ENCODE results near the gene LBH. TPM values are rescaled to one million over a fixed set of nuclear protein-coding genes. Genes with fewer than 3 reads are reported as not detected.

The LBH gene
- total RNA-seq, 1 experiment from 2014 or later: 1.2 TPM

DNA sequence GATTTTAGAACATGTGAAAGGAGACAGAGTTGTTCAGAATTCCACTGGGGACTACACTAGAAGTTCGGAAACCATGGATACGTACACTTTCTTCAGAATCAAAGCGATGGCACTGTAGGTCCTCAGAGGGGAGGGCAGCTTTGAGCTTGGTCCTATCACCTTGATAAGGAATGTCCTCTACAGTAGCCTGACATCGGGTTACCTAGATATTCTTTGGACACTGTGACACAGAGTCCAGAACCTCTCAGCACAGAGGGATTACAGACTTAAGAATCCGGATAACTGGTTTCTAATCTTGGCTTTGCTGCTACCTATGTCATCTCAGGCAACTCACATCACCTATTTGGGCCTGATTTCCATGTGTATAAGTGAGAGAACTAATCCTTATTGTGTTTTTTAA is 14.0 kb downstream of the LBH start (continued):
- no peak for TF ChIP-seq POLR2A (IDR thresholded peaks at IDR 0.05; ENCODE audit: borderline replicate concordance, extremely low read depth, insufficient read depth, insufficient read length)

DNA sequence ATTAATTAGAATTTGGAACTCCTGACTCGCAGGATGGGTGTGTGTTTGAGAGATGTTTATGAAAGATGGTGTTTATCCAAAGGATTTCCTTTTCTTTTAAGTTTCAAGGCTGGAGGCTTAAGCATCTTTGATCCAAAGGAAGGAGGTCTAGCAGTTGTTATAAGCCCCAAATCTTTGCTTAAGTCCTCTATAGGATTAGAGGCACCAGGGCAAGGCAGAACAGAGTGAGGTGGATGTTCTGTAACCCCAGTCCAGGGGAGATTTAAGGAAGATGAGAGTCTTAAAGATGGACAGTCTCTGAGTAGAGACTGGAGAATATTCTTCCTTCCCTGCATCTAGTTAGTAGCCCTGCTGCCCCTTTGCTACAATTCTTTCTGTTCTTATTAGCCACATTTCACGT is 17.5 kb downstream of the LBH start:
- H3K4me1 ChIP-seq (ENCODE audit: control insufficient read depth in 1 of 2, insufficient read depth in 2 of 2, low read length in 2 of 2): peaks cover 0 to 10% of the 10 kb centered on the region in 2 experiments; a peak in 2 of 4 replicates

More for the DNA sequence above, 17.5 kb downstream of the LBH start:
- RAD21 ChIA-PET (ENCODE audit: low non-redundant PET in 1 of 2, low total read pairs in 2 of 2, uncharacterized antibody in 2 of 2, unreplicated experiment in 2 of 2): no interaction called here
- ATAC-seq (no peak), DNase-seq (ENCODE audit: low read depth, low spot score) (no peak)
- Histone ChIP-seq H3K27me3 (ENCODE audit: insufficient read depth, low read length) (no peaks in the 10 kb centered on the region), H3K27ac (ENCODE audit: low read depth, low read length) (no peak overlapping the region), H3K9ac (ENCODE audit: low read length) (no peak overlapping the region), H4K20me1 (ENCODE audit: insufficient read depth) (no peaks in the 10 kb centered on the region), H3K9me3 (ENCODE audit: control insufficient read depth in 1 of 2, insufficient read depth in 1 of 2, low read depth in 1 of 2, low read length in 2 of 2) (no peaks in the 10 kb centered on the region), H3K4me3 (replicated peaks in 1 of 2; ENCODE audit: low read depth in 1 of 2, low read length in 2 of 2) (no peak overlapping the region), H3K36me3 (ENCODE audit: control insufficient read depth in 1 of 2, insufficient read depth in 2 of 2, low read length in 2 of 2) (no peaks in the 10 kb centered on the region), H3K79me2 (ENCODE audit: insufficient read depth, low read length) (no peaks in the 10 kb centered on the region), H2AFZ (ENCODE audit: low read depth, low read length, poor library complexity, severe bottlenecking) (no peak overlapping the region), H3K9me2 (ENCODE audit: insufficient read depth) (no peaks in the 10 kb centered on the region), H3K4me2 (ENCODE audit: low read length) (no peak overlapping the region)
- CTCF ChIA-PET: interaction anchor here (2.1 kb wide), 1 partner anchor 10 kb away, joined by 8 read pairs; no protein-coding TSS in a partner anchor
- intact Hi-C loops (cut with micrococcal nuclease): no loop called here
- TF ChIP-seq, protein P1, sequence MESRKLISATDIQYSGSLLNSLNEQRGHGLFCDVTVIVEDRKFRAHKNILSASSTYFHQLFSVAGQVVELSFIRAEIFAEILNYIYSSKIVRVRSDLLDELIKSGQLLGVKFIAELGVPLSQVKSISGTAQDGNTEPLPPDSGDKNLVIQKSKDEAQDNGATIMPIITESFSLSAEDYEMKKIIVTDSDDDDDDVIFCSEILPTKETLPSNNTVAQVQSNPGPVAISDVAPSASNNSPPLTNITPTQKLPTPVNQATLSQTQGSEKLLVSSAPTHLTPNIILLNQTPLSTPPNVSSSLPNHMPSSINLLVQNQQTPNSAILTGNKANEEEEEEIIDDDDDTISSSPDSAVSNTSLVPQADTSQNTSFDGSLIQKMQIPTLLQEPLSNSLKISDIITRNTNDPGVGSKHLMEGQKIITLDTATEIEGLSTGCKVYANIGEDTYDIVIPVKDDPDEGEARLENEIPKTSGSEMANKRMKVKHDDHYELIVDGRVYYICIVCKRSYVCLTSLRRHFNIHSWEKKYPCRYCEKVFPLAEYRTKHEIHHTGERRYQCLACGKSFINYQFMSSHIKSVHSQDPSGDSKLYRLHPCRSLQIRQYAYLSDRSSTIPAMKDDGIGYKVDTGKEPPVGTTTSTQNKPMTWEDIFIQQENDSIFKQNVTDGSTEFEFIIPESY (IDR thresholded peaks at IDR 0.05; ENCODE audit: extremely low read depth, insufficient replicate concordance, low read length): no peak
- TF ChIP-seq CBX3 (IDR thresholded peaks at IDR 0.05; ENCODE audit: low read depth) (no peak), JUND (IDR thresholded peaks at IDR 0.05) (no peak), SIN3A (IDR thresholded peaks at IDR 0.05; ENCODE audit: low read depth) (no peak)
- TF ChIP-seq, protein P2, sequence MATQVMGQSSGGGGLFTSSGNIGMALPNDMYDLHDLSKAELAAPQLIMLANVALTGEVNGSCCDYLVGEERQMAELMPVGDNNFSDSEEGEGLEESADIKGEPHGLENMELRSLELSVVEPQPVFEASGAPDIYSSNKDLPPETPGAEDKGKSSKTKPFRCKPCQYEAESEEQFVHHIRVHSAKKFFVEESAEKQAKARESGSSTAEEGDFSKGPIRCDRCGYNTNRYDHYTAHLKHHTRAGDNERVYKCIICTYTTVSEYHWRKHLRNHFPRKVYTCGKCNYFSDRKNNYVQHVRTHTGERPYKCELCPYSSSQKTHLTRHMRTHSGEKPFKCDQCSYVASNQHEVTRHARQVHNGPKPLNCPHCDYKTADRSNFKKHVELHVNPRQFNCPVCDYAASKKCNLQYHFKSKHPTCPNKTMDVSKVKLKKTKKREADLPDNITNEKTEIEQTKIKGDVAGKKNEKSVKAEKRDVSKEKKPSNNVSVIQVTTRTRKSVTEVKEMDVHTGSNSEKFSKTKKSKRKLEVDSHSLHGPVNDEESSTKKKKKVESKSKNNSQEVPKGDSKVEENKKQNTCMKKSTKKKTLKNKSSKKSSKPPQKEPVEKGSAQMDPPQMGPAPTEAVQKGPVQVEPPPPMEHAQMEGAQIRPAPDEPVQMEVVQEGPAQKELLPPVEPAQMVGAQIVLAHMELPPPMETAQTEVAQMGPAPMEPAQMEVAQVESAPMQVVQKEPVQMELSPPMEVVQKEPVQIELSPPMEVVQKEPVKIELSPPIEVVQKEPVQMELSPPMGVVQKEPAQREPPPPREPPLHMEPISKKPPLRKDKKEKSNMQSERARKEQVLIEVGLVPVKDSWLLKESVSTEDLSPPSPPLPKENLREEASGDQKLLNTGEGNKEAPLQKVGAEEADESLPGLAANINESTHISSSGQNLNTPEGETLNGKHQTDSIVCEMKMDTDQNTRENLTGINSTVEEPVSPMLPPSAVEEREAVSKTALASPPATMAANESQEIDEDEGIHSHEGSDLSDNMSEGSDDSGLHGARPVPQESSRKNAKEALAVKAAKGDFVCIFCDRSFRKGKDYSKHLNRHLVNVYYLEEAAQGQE (IDR thresholded peaks at IDR 0.05; ENCODE audit: low read depth): no peak
- BruUV-seq (replicated peaks): no TSS peak
- POLR2A ChIA-PET: no interaction called here
